GM21360 (cell line): ENCODE data around the gene PTGES3.
"Not testable (repeated sequence)": the region's sequence is repeated elsewhere in the genome, so short reads cannot be mapped to it uniquely, and the experiment has no call there.

Source experiments
- ATAC-seq: cut with Tn5 transposase; IDR thresholded peaks from one replicate; pipeline ENCODE4 v1.9.1; 2021; ENCODE audit warnings: mild to moderate bottlenecking, moderate library complexity; ENCODE audit not compliant: unreplicated experiment

Gene PTGES3, protein sequence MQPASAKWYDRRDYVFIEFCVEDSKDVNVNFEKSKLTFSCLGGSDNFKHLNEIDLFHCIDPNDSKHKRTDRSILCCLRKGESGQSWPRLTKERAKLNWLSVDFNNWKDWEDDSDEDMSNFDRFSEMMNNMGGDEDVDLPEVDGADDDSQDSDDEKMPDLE

DNA sequence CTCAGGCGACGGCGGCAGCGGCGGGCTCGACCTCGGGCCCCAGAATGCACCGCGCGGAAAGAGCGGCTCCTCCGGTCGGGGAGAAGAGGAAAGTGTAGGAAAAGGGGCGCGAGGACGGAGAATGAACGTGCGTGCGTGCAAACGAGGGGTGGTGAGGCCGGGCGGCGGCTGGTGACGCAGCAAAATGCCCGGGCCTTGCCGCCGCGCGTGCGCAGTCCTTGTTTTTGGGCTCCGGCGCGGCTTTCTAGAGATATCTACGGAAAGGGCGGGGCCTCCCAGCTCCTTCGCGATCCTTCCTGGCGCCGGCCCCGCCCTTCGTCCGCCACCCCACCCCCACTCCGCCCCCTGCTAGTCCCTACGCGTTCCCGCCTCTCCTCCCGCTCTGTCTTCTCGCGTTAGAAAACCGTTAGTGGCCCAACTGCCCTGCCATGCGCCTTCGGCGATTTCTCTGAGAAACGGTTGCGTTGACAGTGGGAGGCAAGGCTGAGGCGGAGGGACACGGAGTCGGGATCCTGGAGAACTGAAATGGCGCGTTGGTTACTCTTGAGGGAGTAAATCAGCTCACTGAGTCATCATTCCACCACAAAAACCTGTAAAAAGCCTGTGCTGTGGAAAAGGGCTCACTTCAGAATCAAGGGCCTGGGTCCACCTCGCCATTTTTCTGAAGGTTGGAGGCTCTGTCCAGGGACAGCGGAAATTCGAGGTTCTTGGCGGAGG is at the start of gene PTGES3:
TSS of gene PTGES3 (minus strand) at position 156 of the 717 bp plus-strand sequence. CDS start 285 bp downstream, outside the sequence.
- ATAC-seq = peak; percentile 57

DNA sequence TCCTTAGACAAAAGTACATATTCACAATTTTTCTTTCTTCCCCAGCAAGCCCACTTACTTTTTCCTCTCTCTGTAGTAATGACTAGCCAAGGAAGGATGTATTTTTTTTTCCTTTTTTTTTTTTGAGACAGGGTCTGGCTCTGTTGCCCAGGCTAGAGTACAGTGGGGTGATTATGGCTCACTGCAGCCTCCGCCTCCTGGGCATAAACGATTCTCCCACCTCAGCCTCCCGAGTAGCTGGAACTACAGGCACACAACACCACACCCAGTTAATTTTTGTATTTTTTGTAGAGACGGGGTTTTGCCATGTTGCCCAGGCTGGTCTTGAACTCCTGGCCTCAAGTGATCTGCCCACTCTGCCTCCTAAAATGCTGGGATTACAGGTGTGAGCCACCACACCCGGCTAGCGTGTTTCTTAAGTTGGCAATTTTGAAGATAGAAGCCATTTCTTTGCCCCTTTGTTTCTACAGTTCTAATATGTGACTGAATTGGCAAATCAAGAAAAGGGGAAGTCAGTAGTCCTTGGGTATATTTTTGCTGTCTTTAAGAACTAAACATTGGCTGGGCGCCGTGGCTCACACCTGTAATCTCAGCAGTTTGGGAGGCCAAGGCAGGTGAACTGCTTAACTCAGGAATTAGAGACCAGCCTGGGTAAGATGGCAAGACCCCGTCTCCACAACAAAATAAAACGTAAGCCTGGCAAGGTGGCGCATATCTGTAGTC is 40.2 kb upstream of the PTGES3 start:
- no peak for ATAC-seq

DNA sequence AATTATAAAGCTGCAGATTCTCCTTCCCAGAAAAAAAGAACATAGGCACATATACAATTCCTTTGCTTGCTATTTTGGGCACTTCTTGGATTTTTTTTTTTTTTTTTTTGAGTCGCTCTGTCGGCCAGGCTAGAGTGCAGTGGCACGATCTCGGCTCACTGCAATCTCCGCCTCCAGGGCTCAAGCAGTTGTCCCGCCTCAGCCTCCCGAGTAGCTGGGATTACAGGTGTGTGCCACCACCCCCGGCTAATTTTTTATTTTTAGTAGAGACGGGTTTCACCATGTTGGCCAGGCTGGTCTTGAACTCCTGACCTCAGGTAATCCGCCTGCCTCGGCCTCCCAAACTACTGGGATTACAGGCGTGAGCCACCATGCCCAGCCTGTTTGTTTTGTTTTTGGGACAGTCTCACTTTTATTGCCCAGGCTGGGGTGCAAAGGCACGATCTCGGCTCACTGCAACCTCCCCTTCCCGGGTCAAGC is 38.2 kb upstream of the PTGES3 start:
- not testable (repeated sequence) for ATAC-seq

DNA sequence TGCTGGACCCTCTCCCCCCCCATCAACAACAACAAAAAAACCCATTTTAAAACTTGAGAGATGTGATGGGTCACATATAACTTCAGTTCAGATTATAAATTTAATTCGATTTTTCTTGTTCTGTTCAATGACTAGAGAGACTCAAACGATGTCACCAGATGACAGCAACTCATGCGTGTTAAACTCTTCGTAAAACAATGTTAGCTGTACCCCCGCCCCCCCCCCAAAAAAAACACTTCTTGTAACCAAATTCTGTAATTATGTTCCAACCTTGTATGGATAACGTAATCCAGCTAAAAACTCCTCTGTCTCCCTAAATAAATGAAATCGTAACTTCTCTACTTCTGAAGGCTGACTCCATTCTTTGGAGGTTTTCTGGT is 37.6 kb upstream of the PTGES3 start:
- ATAC-seq = peak; percentile 1

DNA sequence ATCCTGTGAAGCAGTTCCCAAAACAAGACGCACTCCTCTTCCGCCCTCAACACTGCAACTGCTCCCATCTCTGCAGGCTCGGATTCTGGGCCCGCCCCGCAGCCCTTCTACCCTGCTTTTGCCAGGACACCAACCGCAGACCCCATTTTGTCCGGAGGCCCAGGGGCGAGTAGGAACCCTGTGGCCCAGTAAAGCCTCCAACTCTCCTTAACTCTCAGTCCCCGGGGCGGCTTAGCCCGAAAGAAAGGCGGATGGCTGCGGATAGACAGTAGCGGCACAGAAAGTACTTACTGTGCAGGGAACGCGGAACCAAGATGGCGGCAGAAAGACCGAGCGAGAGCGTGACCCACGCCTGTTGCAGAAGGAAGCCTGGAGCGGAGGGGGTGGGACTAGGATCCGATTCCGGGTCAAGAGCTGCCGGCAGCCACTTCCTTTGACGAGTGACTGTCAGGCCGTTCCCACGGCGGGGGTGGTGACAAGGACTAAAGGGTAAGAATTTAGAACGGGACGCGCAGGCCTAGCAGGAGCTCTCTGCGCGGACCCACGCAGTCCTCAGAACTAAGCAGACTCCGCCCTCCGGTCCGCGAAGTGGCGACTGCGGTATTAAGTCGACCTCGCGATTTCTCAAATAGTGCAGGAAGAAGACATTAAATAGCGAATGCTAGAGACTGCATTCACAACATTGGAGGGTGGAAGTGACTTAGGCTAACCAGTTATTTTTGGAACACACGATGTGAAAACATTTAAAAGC is 37.1 kb upstream of the PTGES3 start, which contains the start of gene NACA:
TSS of gene NACA (minus strand) at position 328 of the 751 bp plus-strand sequence. CDS start 778 bp downstream, outside the sequence.
- peak; percentile 93 for ATAC-seq

DNA sequence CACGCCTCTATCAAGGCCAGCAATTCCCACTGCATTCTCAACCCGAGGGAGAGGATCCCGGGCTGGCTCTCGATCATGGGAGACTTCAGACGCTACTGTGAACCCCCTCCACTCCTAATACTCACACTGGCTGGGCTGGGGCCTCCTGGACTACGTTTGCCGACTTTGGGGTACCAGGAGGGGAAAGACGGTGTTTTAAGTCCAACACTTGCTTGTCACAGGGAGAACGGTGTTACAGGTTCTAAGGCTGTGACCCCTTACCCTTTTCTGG is 36.6 kb upstream of the PTGES3 start:
- no peak for ATAC-seq

DNA sequence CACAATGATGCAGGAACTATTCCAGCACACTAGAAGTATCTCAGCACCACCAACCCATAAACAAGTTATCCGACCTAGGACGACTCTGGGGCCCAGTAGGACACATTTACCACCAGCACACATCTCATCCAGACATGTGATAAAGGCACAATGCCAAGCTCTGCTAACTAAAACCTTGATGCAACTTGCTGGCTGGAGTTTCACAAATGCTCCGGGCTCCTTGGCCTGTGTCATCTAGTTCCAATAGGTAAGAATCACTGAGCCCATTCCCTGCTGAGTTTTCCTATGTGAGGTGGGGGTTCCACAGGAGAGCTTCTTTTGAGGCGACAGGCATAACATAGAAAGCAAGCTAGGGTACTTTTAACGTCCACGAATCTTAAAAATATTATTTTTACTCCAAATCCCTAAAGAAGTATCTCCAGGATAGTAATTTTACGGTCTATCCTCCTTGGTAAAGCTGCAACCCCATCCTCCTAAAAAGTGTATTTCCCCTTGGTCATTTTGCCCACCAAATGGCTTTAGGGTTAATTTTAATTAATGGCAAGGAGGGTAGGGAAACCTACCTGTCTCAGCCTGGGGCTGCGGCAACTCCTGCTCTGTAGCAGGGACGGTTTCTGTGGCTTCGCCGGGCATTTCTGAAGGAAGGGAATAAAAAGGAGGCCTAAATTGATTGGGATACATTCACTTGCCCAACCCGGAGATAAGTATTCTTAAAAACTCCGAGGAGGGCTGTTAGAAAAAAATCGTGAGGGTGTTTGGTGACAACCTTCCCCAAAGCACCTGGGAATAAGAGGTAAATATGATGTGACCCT is 36.0 kb upstream of the PTGES3 start:
- ATAC-seq = no peak

DNA sequence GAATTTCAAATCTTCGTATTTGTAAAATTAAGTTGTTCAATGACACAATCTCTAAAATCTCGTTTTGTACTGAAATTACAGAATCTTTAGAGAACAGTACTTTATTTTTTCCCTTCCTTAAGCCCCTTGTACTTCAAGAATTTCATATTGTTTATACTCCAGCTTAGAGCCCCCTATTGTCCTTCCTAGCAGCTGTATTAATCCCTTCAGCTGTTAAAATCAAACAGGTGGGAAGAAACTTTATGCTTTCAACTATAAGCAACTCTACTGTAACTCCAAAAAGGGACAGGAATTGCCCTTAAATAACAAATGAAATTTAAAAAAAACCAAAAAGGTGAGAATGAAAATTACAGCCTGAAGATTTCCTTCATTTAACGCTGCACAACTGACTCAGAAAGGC is 35.3 kb upstream of the PTGES3 start:
- ATAC-seq = no peak

DNA sequence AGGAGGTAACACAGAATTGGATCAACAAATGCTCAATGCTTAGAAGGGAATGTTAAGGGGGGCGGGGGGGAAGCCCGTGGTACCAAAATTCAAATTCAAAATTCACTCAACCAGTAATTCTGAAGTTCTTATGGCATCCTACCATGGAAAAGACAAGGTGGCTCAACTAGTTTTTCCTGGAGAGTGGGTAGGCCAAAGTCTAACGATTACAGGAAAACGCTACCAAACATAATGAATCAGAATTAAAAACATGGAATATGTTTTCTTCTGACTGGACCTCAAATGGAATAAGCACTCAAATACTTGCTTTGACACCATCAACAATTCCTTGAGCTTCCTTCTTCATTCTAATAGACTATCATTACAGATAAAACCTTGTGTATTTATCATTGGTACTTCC is 34.7 kb upstream of the PTGES3 start:
- no peak for ATAC-seq

DNA sequence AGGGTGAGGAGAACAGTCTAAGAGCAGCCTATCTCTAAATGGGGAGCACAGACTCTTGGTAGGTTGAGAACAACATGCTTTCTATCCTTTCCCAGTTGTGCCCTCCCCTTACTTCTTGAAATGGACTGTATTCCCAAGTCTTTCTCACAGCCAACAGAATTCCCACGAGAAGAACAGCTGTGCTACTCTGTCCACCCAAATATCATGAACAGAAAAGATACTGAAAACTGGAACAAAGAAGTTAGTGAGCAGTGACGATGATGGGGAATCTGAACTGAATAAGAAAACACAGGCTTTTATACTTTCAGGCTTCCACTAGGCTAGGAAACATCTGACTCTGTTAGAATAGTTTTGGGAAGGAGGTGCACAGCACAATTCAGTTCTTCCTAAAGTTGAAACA is 33.6 kb upstream of the PTGES3 start:
- no peak for ATAC-seq

DNA sequence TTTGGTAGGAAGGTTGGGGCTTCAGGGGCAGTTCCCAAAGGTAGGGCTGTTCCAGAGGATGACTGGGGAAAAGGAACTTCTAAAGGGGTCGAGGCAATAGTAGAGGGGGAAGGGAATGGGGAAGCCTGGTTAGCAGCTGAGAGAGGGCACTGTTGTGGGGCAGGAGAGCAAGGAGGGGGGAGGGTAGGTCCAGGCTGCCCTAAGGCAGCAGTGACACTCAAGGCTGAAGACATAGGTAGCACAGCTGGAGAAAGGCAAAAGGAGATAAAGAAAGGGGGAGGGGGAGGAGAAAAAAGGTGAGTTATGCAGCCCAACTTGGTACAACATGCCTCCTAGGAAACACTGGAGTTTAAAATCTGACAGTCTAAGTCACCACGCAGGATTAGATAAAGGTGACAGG is 33.1 kb upstream of the PTGES3 start:
- no peak for ATAC-seq

DNA sequence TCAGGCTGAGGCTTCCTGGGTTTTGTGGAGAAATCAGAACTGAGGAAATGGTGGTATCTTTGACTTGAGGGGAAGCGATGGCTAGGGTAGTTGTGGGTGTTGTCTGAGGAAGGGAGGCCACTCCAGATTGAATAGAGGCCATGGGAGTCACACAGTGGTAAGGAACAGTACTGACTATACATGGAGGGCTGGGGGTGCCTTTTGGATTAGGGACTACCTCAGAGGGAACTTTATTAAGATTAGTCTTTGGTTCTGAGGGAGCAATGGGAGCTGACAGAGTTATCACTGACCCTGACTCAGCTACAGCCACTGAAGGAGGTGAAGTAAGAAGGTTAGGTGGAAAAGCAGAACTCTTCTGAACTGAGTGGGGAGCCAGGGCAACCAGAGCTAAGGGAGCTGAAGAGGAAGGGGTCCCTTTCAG is 32.7 kb upstream of the PTGES3 start:
- ATAC-seq = no peak

DNA sequence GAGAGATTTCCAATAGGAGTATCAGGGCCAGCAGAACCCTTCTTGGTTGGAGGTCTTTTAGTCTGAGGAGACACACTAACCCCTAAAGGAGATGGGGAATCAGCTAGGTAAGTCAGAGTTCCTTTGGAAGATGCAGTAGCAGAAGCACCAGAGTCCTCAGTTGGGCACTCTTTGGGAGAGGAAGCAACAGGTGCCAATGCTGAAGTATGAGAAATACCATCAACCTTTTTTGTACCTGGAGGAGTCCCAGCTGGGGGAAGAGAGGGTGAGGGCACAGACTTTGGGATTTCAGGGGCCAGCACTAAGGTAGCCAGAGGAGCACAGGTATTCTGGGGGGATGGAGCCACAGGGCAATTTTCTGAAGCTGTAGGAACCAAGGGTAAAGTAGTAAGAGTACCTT is 31.0 kb upstream of the PTGES3 start:
- no peak for ATAC-seq

DNA sequence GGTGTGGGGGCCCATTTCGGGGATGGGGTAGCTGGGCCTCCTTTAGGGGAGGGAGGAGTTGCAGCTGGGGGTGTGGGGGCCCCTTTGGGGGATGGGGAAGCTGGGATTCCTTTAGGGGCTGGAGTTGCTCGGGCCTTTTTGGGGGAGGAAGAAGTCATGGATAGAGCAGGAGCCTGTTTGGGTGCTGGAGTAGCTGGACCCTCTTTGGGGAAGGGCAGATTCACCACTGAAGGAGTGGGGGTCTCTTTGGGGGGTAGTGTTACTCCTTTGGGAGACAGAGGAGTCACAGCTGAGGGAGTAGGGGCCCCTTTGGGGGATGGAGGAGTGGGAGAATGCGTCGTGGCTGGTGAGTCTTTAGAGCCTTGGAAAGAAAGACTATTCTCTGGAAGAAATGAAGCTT is 30.6 kb upstream of the PTGES3 start:
- no peak for ATAC-seq

DNA sequence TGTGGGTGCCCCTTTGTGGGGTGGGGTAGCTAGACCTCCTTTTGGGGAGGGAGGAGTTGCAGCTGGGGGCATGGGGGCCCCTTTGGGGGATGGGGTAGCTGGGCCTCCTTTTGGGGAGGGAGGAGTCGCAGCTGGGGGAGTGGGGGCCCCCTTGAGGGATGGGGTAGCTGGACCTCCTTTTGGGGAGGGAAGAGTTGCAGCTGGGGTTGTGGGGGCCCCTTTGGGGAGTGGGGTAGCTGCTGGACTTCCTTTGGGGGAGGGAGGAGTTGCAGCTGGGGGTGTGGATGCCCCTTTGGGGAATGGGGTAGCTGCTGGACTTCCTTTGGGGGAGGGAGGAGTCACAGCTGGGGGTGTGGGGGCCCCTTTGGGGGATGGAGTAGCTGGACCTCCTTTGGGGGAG is 30.1 kb upstream of the PTGES3 start:
- ATAC-seq = no peak

DNA sequence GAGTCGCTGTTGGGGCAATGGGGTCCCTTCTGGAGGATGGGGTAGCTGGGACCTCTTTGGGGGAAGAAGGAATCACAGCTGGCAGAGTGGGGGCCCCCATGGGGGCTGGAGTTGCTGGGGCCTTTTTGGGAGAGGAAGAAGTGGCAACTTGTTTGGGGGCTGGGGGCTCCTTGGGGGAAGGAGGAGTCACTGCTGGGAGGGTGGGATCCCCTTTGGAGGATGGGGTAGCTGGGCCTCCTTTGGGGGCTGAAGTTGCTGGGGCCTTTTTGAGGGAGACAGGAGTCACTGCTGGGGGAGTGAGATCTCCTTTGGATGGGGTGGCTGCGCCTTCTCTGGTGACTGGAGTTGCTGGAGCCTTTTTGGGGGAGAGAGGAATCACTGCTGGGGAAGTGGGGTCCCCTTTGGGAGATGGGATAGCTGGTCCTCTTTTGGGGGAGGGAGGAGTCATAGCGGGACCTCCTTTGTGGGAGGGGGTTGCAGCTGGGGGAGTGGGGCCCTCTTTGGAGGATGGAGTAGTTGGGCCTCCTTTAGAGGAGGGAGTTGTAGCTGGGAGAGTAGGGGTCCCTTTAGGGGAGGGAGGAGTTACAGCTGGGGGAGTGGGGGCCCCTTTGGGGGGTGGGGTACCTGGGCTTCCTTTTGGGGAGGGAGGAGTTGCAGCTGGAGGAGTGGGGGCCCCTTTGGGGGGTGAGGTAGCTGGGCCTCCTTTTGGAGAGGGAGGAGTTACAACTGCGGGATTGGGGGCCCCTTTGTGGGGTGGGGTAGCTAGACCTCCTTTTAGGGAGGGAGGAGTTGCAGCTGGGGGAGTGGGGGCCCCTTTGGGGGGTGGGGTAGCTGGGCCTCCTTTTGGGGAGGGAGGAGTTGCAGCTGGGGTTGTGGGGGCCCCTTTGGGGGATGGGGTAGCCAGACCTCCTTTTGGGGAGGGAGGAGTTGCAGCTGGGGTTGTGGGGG is 29.1 kb upstream of the PTGES3 start:
- ATAC-seq = no peak

DNA sequence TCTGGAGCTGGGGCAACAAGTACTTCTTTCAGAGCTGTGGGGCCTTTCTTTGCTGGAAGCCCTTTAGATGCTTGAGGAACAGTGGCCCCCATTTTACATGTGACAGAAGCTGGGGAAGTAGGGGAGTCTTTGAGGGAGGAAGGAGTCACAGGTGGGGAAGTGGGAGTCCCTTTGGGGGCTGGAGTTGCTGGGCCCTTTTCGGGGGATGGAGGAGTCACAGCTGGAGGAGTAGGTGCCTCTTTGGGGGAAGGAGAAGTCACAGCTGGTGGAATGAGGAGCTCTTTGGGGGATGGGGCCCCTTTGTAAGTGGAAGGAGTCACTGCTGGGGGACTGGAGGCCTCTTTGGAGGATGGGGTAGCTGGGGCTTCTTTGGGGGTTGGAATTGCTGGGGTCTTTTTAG is 28.4 kb upstream of the PTGES3 start:
- ATAC-seq = no peak

DNA sequence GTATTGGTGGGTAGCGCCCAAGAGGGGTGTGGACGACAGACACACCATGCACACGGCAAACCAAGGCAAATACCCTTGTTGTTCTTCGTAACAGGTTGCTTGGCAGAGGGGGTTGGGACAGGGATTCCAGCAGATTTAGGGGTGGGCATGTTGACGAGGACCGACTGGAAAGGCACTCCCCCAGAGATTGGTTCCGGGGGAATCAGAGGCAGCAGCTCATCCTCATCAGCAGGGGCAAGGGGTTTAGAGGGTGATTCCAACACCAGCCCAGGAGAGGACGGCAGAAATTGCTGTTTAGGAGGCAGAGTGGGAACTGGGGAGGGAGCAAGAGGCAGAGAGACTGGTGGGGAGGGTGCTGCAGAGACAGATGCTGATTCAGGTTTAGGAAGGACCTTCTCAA is 27.7 kb upstream of the PTGES3 start:
- no peak for ATAC-seq

DNA sequence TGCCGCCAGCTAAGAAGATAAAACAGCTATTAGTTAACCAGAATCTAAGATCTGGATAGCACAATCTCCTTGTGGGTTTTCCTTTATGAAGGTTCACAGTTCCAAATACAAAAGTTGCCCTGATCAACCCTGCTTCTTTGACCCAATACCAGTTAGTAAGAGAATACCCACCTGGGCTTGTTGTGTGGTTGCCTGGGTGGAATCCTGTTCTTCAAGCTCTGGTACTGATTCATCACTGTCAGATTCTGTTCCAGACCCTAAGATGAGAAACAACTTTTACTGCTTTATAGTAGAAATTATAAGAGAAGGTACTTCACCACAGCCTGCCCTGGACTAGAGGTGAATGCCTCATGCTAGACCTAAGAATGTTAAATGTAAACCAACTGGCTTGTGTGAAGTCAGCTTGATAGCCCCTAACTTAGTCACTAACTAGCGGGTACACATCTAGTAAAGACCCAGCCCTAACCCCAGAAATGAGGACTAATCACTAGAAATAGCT is 26.4 kb upstream of the PTGES3 start:
- ATAC-seq = no peak
